GM23338 (cell line): ENCODE data around the gene SOX13. TPM values are rescaled to one million over a fixed set of nuclear protein-coding genes. Genes with fewer than 3 reads are reported as not detected.

Source experiments
- ATAC-seq: fragments of 200-7000 bp; cut with Tn5 transposase; 3 replicates; pipeline ENCODE4 v1.9.1; 2020
- DNase-seq: peaks from one replicate; pipeline ENCODE4 v3.0.0-alpha.2; 2015; ENCODE audit warnings: low spot score
- H2AFZ ChIP-seq: fragments of 200-600 bp; sonication (generic); 2 replicates; pipeline ENCODE4 v1.8.0; 2016; ENCODE audit warnings: antibody characterized with exemption, mild to moderate bottlenecking, moderate library complexity
- H3F3A ChIP-seq: fragments of 200-600 bp; sonication (generic); replicated peaks from 2 replicates; pipeline ENCODE4 v1.8.0; 2017; ENCODE audit warnings: antibody characterized with exemption, mixed run types, low read depth
- H3K27ac ChIP-seq: fragments of 200-600 bp; sonication (generic); 2 replicates; pipeline ENCODE4 v1.6.1; 2016; ENCODE audit warnings: low read depth
- H3K27me3 ChIP-seq: fragments of 200-600 bp; sonication (generic); 2 replicates; pipeline ENCODE4 v1.8.0; 2016; ENCODE audit warnings: mild to moderate bottlenecking, mixed run types, moderate library complexity; ENCODE audit not compliant: insufficient read depth
- H3K36me3 ChIP-seq: fragments of 200-600 bp; sonication (generic); 2 replicates; pipeline ENCODE4 v1.8.0; 2016; ENCODE audit warnings: mild to moderate bottlenecking; ENCODE audit not compliant: insufficient read depth
- H3K4me1 ChIP-seq: fragments of 200-600 bp; sonication (generic); 2 replicates; pipeline ENCODE4 v1.8.0; 2016; ENCODE audit warnings: mild to moderate bottlenecking, moderate library complexity; ENCODE audit not compliant: insufficient read depth
- H3K4me2 ChIP-seq: fragments of 200-600 bp; sonication (generic); 2 replicates; pipeline ENCODE4 v1.7.1; 2017; ENCODE audit warnings: mixed run types
- H3K4me3 ChIP-seq: fragments of 200-600 bp; sonication (generic); 2 replicates; pipeline ENCODE4 v1.6.1; 2016; ENCODE audit warnings: mixed run types
- H3K79me2 ChIP-seq: fragments of 200-600 bp; sonication (generic); replicated peaks from 2 replicates; pipeline ENCODE4 v1.8.0; 2017; ENCODE audit warnings: mild to moderate bottlenecking; ENCODE audit not compliant: insufficient read depth
- H3K9me2 ChIP-seq: fragments of 200-600 bp; sonication (generic); 2 replicates; pipeline ENCODE4 v1.8.0; 2017; ENCODE audit not compliant: insufficient read depth
- H4K20me1 ChIP-seq: fragments of 200-600 bp; sonication (generic); replicated peaks from 2 replicates; pipeline ENCODE4 v1.8.0; 2017; ENCODE audit warnings: mild to moderate bottlenecking; ENCODE audit not compliant: insufficient read depth
- H3K27ac Mint-ChIP-seq: 2 replicates; pipeline ENCODE4 v1.8.0; 2020; ENCODE audit warnings: inconsistent platforms, mild to moderate bottlenecking, moderate library complexity, mixed read lengths
- H3K27me3 Mint-ChIP-seq: 3 replicates; pipeline ENCODE4 v1.8.0; 2022; ENCODE audit warnings: low read depth, mild to moderate bottlenecking, moderate library complexity, mixed read lengths, inconsistent platforms; ENCODE audit not compliant: insufficient read depth, poor library complexity
- H3K36me3 Mint-ChIP-seq: 3 replicates; pipeline ENCODE4 v1.8.0; 2021; ENCODE audit warnings: low read depth, mild to moderate bottlenecking, inconsistent platforms, moderate library complexity, mixed read lengths
- H3K4me1 Mint-ChIP-seq: 3 replicates; pipeline ENCODE4 v1.8.0; 2020; ENCODE audit warnings: mild to moderate bottlenecking, inconsistent platforms, mixed read lengths
- H3K4me3 Mint-ChIP-seq: 3 replicates; pipeline ENCODE4 v1.8.0; 2021; ENCODE audit warnings: moderate library complexity, mild to moderate bottlenecking, inconsistent platforms, mixed read lengths
- H3K9me3 Mint-ChIP-seq: 3 replicates; pipeline ENCODE4 v1.8.0; 2020; ENCODE audit warnings: moderate library complexity, mild to moderate bottlenecking, inconsistent platforms, mixed read lengths
- CREB1 ChIP-seq: fragments of 250-450 bp; sonication (Bioruptor Pico); IDR thresholded peaks from 2 replicates; pipeline ENCODE4 v1.5.0; 2020; ENCODE audit warnings: low read depth, mild to moderate bottlenecking, moderate library complexity
- CTCF ChIP-seq, 2 experiments: fragments of 200-600 bp in 1 of 2; sonication (generic) in 1 of 2; conservative IDR thresholded peaks; 2 replicates each; pipeline versions ENCODE4 v1.5.1 to v1.6.1; 2016 to 2017; ENCODE audit warnings: antibody characterized with exemption in 2 of 2, low read depth in 2 of 2, mild to moderate bottlenecking in 2 of 2, moderate library complexity in 1 of 2
- ETS1 ChIP-seq: IDR thresholded peaks from 2 replicates; pipeline ENCODE4 v1.6.1; 2016; ENCODE audit warnings: antibody characterized with exemption
- EZH2 ChIP-seq: fragments of 200-600 bp; sonication (generic); IDR thresholded peaks from one replicate; pipeline ENCODE4 v1.8.0; 2017; ENCODE audit warnings: antibody characterized with exemption, mild to moderate bottlenecking, low read depth; ENCODE audit not compliant: unreplicated experiment
- EZH2phosphoT487 ChIP-seq: fragments of 200-600 bp; sonication (generic); IDR thresholded peaks from one replicate; pipeline ENCODE4 v1.8.1; 2018; ENCODE audit warnings: antibody characterized with exemption; ENCODE audit not compliant: unreplicated experiment
- JUNB ChIP-seq: IDR thresholded peaks from one replicate; pipeline ENCODE4 v1.6.1; 2016; ENCODE audit warnings: antibody characterized with exemption; ENCODE audit not compliant: unreplicated experiment
- NANOG ChIP-seq: IDR thresholded peaks from 2 replicates; pipeline ENCODE4 v1.6.1; 2016; ENCODE audit warnings: antibody characterized with exemption, borderline replicate concordance
- POLR2AphosphoS5 ChIP-seq: IDR thresholded peaks from 2 replicates; pipeline ENCODE4 v1.6.1; 2016; ENCODE audit warnings: antibody characterized with exemption, low read depth
- REST ChIP-seq: IDR thresholded peaks from one replicate; pipeline ENCODE4 v1.6.1; 2018; ENCODE audit warnings: antibody characterized with exemption; ENCODE audit not compliant: unreplicated experiment
- STAT1 ChIP-seq: IDR thresholded peaks from one replicate; pipeline ENCODE4 v1.6.1; 2016; ENCODE audit warnings: antibody characterized with exemption; ENCODE audit not compliant: unreplicated experiment
- ZNF114 ChIP-seq: fragments of 250-450 bp; sonication (Bioruptor Pico); IDR thresholded peaks from 2 replicates; pipeline ENCODE4 v1.5.0; 2020; ENCODE audit warnings: mild to moderate bottlenecking, moderate library complexity
- ZNF331 ChIP-seq: fragments of 250-450 bp; sonication (Bioruptor Pico); IDR thresholded peaks from 2 replicates; pipeline ENCODE4 v1.5.0; 2020; ENCODE audit warnings: low read depth, mild to moderate bottlenecking, moderate library complexity
- polyA plus RNA-seq: library from polyadenylated mRNA; unstranded; fragments of >200 nt; fragmentation: Nextera tagmentation; extraction: Ambion mirVana; gene quantifications from 2 replicates; pipeline ENCODE4 v1.2.1, GENCODE V29; 2016
- total RNA-seq: library from RNA; depleted of rRNA; stranded (reverse); fragments of >200 nt; shearing (Covaris generic); gene quantifications from 2 replicates; pipeline ENCODE4 v1.2.3, GENCODE V29; 2014
- TF ChIP-seq, protein P1 (sequence below): fragments of 250-450 bp; sonication (Bioruptor Pico); IDR thresholded peaks from 2 replicates; pipeline ENCODE4 v1.5.0; 2020; ENCODE audit warnings: mild to moderate bottlenecking, moderate library complexity

Gene SOX13
- total and polyA plus RNA-seq, 2 experiments from 2014 or later: 28.6 to 123 TPM

GRCh38 chr1:204161609-204162493 is 88.9 kb downstream of the SOX13 start:
- no peaks in the 10 kb centered on the region for H3K9me3 Mint-ChIP-seq
- H3K27ac ChIP-seq: no peak overlapping the region
- no peak for ATAC-seq

More at GRCh38 chr1:204161609-204162493, 88.9 kb downstream of the SOX13 start:
- no peak overlapping the region for H3K4me3 Mint-ChIP-seq
- peaks cover 5% of the 10 kb centered on the region; the same call in 1 of the 3 replicates for H3K4me1 Mint-ChIP-seq
- no peak overlapping the region for H3K4me3 ChIP-seq
- H3F3A ChIP-seq: no peaks in the 10 kb centered on the region
- no peak for DNase-seq
- TF ChIP-seq EZH2phosphoT487 (no peak), ETS1 (no peak), POLR2AphosphoS5 (no peak), ZNF114 (CRISPR knock-in tag) (no peak), ZNF331 (no peak), CTCF (conservative IDR thresholded peaks at IDR 0.05; ENCODE audit: low read depth in 2 of 2) (no peak), EZH2 (no peak), NANOG (no peak), JUNB (no peak), CREB1 (CRISPR knock-in tag) (no peak), STAT1 (no peak), REST (no peak)
- TF ChIP-seq, protein P1, sequence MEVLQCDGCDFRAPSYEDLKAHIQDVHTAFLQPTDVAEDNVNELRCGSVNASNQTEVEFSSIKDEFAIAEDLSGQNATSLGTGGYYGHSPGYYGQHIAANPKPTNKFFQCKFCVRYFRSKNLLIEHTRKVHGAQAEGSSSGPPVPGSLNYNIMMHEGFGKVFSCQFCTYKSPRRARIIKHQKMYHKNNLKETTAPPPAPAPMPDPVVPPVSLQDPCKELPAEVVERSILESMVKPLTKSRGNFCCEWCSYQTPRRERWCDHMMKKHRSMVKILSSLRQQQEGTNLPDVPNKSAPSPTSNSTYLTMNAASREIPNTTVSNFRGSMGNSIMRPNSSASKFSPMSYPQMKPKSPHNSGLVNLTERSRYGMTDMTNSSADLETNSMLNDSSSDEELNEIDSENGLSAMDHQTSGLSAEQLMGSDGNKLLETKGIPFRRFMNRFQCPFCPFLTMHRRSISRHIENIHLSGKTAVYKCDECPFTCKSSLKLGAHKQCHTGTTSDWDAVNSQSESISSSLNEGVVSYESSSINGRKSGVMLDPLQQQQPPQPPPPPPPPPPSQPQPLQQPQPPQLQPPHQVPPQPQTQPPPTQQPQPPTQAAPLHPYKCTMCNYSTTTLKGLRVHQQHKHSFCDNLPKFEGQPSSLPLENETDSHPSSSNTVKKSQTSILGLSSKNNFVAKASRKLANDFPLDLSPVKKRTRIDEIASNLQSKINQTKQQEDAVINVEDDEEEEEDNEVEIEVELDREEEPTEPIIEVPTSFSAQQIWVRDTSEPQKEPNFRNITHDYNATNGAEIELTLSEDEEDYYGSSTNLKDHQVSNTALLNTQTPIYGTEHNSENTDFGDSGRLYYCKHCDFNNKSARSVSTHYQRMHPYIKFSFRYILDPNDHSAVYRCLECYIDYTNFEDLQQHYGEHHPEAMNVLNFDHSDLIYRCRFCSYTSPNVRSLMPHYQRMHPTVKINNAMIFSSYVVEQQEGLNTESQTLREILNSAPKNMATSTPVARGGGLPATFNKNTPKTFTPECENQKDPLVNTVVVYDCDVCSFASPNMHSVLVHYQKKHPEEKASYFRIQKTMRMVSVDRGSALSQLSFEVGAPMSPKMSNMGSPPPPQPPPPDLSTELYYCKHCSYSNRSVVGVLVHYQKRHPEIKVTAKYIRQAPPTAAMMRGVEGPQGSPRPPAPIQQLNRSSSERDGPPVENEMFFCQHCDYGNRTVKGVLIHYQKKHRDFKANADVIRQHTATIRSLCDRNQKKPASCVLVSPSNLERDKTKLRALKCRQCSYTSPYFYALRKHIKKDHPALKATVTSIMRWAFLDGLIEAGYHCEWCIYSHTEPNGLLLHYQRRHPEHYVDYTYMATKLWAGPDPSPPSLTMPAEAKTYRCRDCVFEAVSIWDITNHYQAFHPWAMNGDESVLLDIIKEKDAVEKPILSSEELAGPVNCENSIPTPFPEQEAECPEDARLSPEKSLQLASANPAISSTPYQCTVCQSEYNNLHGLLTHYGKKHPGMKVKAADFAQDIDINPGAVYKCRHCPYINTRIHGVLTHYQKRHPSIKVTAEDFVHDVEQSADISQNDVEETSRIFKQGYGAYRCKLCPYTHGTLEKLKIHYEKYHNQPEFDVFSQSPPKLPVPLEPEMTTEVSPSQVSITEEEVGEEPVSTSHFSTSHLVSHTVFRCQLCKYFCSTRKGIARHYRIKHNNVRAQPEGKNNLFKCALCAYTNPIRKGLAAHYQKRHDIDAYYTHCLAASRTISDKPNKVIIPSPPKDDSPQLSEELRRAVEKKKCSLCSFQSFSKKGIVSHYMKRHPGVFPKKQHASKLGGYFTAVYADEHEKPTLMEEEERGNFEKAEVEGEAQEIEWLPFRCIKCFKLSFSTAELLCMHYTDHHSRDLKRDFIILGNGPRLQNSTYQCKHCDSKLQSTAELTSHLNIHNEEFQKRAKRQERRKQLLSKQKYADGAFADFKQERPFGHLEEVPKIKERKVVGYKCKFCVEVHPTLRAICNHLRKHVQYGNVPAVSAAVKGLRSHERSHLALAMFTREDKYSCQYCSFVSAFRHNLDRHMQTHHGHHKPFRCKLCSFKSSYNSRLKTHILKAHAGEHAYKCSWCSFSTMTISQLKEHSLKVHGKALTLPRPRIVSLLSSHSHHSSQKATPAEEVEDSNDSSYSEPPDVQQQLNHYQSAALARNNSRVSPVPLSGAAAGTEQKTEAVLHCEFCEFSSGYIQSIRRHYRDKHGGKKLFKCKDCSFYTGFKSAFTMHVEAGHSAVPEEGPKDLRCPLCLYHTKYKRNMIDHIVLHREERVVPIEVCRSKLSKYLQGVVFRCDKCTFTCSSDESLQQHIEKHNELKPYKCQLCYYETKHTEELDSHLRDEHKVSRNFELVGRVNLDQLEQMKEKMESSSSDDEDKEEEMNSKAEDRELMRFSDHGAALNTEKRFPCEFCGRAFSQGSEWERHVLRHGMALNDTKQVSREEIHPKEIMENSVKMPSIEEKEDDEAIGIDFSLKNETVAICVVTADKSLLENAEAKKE (CRISPR knock-in tag): no peak
- no peaks in the 10 kb centered on the region for H3K27me3 ChIP-seq
- H3K9me2 ChIP-seq: no peaks in the 10 kb centered on the region
- no peaks in the 10 kb centered on the region for H3K4me1 ChIP-seq
- H3K36me3 ChIP-seq: no peaks in the 10 kb centered on the region
- H3K36me3 Mint-ChIP-seq: no peaks in the 10 kb centered on the region
- H3K27ac Mint-ChIP-seq: no peak overlapping the region
- no peaks in the 10 kb centered on the region for H4K20me1 ChIP-seq
- H3K79me2 ChIP-seq: no peaks in the 10 kb centered on the region
- H2AFZ ChIP-seq: no peak overlapping the region
- H3K4me2 ChIP-seq: no peak overlapping the region
- peaks cover 19% of the 10 kb centered on the region for H3K27me3 Mint-ChIP-seq
